K562 (cell line): ENCODE data around the gene TMEM107. TPM values are rescaled to one million over a fixed set of nuclear protein-coding genes. Genes with fewer than 3 reads are reported as not detected.
A peak's percentile ranks its signal among the peaks of the same experiment; 100 is the strongest.
"Not testable (repeated sequence)": the region's sequence is repeated elsewhere in the genome, so short reads cannot be mapped to it uniquely, and the experiment has no call there.

ENCODE experiments used
- ATAC-seq: fragments of 200-7000 bp; cut with Tn5 transposase; 3 replicates; pipeline ENCODE4 v1.9.1; 2020; ENCODE audit warnings: moderate library complexity
- BruUV-seq: library from RNA; stranded (reverse); fragments of 400-500 nt; replicated peaks from 2 replicates; lab custom pipeline; 2021; lab: Mats Ljungman, UMichigan
- CTCF ChIA-PET: fragments of 300-600 bp; formaldehyde crosslinking; extraction: SDS; loops from one replicate; lab custom pipeline; 2021; ENCODE audit warnings: low intra/inter-chr PET ratio; lab: Yijun Ruan, JAX
- POLR2A ChIA-PET: fragments of 300-600, 350-650 bp; sonication (Branson Sonifier 250); formaldehyde crosslinking; extraction: SDS; loops from one replicate; lab custom pipeline; 2021; ENCODE audit warnings: antibody characterized with exemption, inconsistent platforms; lab: Yijun Ruan, JAX
- DNase-seq, 4 experiments: peaks; one replicate each; pipeline versions ENCODE4 v3.0.0 to v3.0.0-alpha.2; 2011 to 2018; ENCODE audit warnings: low spot score in 3 of 4, mixed read lengths in 3 of 4; ENCODE audit errors: extremely low read depth in 1 of 4
- FAIRE-seq: peaks from 2 replicates; lab custom pipeline; 2011; peaks lifted over from hg19 to GRCh38; lab: Jason Lieb, UNC
- H2AFZ ChIP-seq: 2 replicates; pipeline ENCODE4 v1.6.0; 2011; ENCODE audit warnings: low read depth, low read length, control low read depth, inconsistent platforms
- H3K27ac ChIP-seq: fragments of 200-600 bp; 3 replicates; pipeline ENCODE4 v1.8.0; 2011; ENCODE audit warnings: low read depth, mild to moderate bottlenecking, control low read depth, inconsistent platforms, low read length, moderate library complexity, mixed read lengths; ENCODE audit errors: extremely low read depth
- H3K27me3 ChIP-seq, 2 experiments: fragments of 300-600 bp in 1 of 2; 2 replicates in 1 of 2; 3 replicates in 1 of 2; pipeline versions ENCODE4 v1.6.0 to v1.8.0; 2011; ENCODE audit warnings: inconsistent platforms in 2 of 2, low read length in 2 of 2, mild to moderate bottlenecking in 1 of 2, mixed read lengths in 1 of 2, moderate library complexity in 1 of 2; ENCODE audit not compliant: control insufficient read depth in 2 of 2, insufficient read depth in 2 of 2
- H3K36me3 ChIP-seq: fragments of 300-600 bp; 3 replicates; pipeline ENCODE4 v1.8.0; 2011; ENCODE audit warnings: mild to moderate bottlenecking, low read length, inconsistent platforms; ENCODE audit not compliant: control insufficient read depth, insufficient read depth
- H3K4me1 ChIP-seq, 2 experiments: fragments of 200-600 bp in 1 of 2; replicated peaks in 1 of 2; 2 replicates in 1 of 2; 3 replicates in 1 of 2; pipeline versions ENCODE4 v1.5.1 to v1.8.0; 2011; ENCODE audit warnings: inconsistent platforms in 2 of 2, low read length in 2 of 2, mild to moderate bottlenecking in 1 of 2, mixed read lengths in 1 of 2, moderate library complexity in 1 of 2; ENCODE audit not compliant: control insufficient read depth in 2 of 2, insufficient read depth in 2 of 2
- H3K4me2 ChIP-seq: 2 replicates; pipeline ENCODE4 v1.6.1; 2011; ENCODE audit warnings: low read length, control low read depth, inconsistent platforms, mixed read lengths; ENCODE audit not compliant: insufficient read depth
- H3K4me3 ChIP-seq: fragments of 200-600 bp; sonication (generic), shearing (Covaris generic); 2 replicates; pipeline ENCODE4 v1.5.1; 2016; ENCODE audit warnings: control low read depth, inconsistent platforms
- H3K79me2 ChIP-seq: fragments of 200-600 bp; 3 replicates; pipeline ENCODE4 v1.8.0; 2011; ENCODE audit warnings: low read length, inconsistent platforms; ENCODE audit not compliant: control insufficient read depth, insufficient read depth
- H3K9ac ChIP-seq, 2 experiments: 2 replicates each; pipeline versions ENCODE4 v1.6.0 to v1.6.1; 2011; ENCODE audit warnings: low read depth in 2 of 2, low read length in 2 of 2, control low read depth in 1 of 2, inconsistent platforms in 1 of 2, mild to moderate bottlenecking in 1 of 2, mixed read lengths in 1 of 2; ENCODE audit not compliant: insufficient read depth in 1 of 2
- H3K9me1 ChIP-seq: one replicate; pipeline ENCODE4 v1.6.0; 2011; ENCODE audit warnings: inconsistent platforms, mild to moderate bottlenecking, low read length, moderate library complexity; ENCODE audit not compliant: control insufficient read depth, insufficient read depth
- H3K9me3 ChIP-seq: replicated peaks from 2 replicates; pipeline ENCODE4 v1.5.1; 2011; ENCODE audit warnings: low read depth, low read length, inconsistent platforms; ENCODE audit not compliant: control insufficient read depth, insufficient read depth
- H4K20me1 ChIP-seq: replicated peaks from 2 replicates; pipeline ENCODE4 v1.6.1; 2011; ENCODE audit warnings: low read length, inconsistent platforms, mixed read lengths; ENCODE audit not compliant: control insufficient read depth, insufficient read depth
- CBFA2T3 ChIP-seq: fragments of 450-650 bp; IDR thresholded peaks from 2 replicates; pipeline ENCODE4 v1.6.1; 2017
- EGR1 ChIP-seq: fragments of 450-650 bp; conservative IDR thresholded peaks from 2 replicates; pipeline ENCODE4 v1.6.1; 2017; ENCODE audit warnings: mild to moderate bottlenecking
- KDM1A ChIP-seq, 2 experiments: fragments of 450-650 bp; IDR thresholded peaks; 2 replicates each; pipeline ENCODE4 v1.6.1; 2016; ENCODE audit warnings: mild to moderate bottlenecking in 2 of 2
- MLX ChIP-seq, 2 experiments: fragments of 450-650 bp in 1 of 2; sonication (generic) in 1 of 2; formaldehyde crosslinking; conservative IDR thresholded peaks; 2 replicates each; pipeline versions ENCODE4 v1.4.0 to v1.8.1; 2020 to 2022; ENCODE audit warnings: mild to moderate bottlenecking in 1 of 2, missing genetic modification reagents in 1 of 2
- TFE3 ChIP-seq: fragments of 450-650 bp; formaldehyde crosslinking; IDR thresholded peaks from 2 replicates; pipeline ENCODE4 v1.4.0; 2020; ENCODE audit warnings: mild to moderate bottlenecking, mixed read lengths
- ZKSCAN8 ChIP-seq: fragments of 200-800 bp; sonication (Bioruptor generic); IDR thresholded peaks from 2 replicates; pipeline ENCODE4 v1.6.1; 2016; ENCODE audit warnings: missing genetic modification characterization, missing compliant biosample characterization
- ZNF316 ChIP-seq: fragments of 450-650 bp; IDR thresholded peaks from 2 replicates; pipeline ENCODE4 v1.6.1; 2016
- WGBS: fragments of 100-300 bp; shearing (Covaris generic); methylation state at CpG from one replicate; pipeline ENCODE4 v1.1.6; 2016; ENCODE audit warnings: low coverage, mixed read lengths; ENCODE audit not compliant: insufficient coverage; ENCODE audit errors: missing lambda C conversion rate; 5-methylcytosine and 5-hydroxymethylcytosine counted together
- in situ Hi-C: fragments of 300-500 bp; cut with MboI; formaldehyde crosslinking; loops from 4 replicates; pipeline ENCODE4 v1.15.0; 2018; ENCODE audit warnings: inconsistent platforms, mixed read lengths
- intact Hi-C: fragments of 100-400 bp; cut with micrococcal nuclease; formaldehyde crosslinking; loops from 2 replicates; pipeline ENCODE4 v1.14.2; 2022
- polyA plus RNA-seq, 8 experiments: library from polyadenylated mRNA; depleted of rRNA in 4 of 8; stranded (reverse) in 5 of 8; unstranded in 3 of 8; fragments of >200 nt; fragmentation: Nextera tagmentation in 2 of 8; fragmentation: Illumina TruSeq in 1 of 8; extraction: Ambion mirVana in 2 of 8; extraction: Trizol in 1 of 8; gene quantifications; 2 replicates each; pipeline versions ENCODE4 v1.2.1 to v1.2.3, GENCODE V29; 2011 to 2014; ENCODE audit warnings: inconsistent platforms in 1 of 8, missing spikeins in 1 of 8
- total RNA-seq, 7 experiments: library from RNA; depleted of rRNA in 6 of 7; stranded (reverse); fragments of >200 nt in 6 of 7; fragmentation: Illumina TruSeq in 2 of 7; extraction: Trizol in 2 of 7; gene quantifications; 2 replicates each; pipeline versions ENCODE4 v1.2.1 to v1.2.3, GENCODE V29; 2011 to 2021; ENCODE audit warnings: low replicate concordance in 1 of 7

Gene TMEM107
- total and polyA plus RNA-seq, 9 of the 15 experiments (the other 6 are each of a cell fraction or from before 2014, with no cell fraction given) = 7.1 to 26.2 (median 16.9) TPM

- H3K9ac ChIP-seq, H2AFZ ChIP-seq, H3K27me3 ChIP-seq, H3K4me3 ChIP-seq, CTCF ChIA-PET, FAIRE-seq, H4K20me1 ChIP-seq, BruUV-seq, H3K9me1 ChIP-seq, ATAC-seq, H3K4me2 ChIP-seq, DNase-seq, intact Hi-C loops, in situ Hi-C loops, H3K36me3 ChIP-seq, H3K27ac ChIP-seq, H3K9me3 ChIP-seq: not testable (repeated sequence)
- POLR2A ChIA-PET = interaction anchor here (6.6 kb wide), 1 partner anchor 8 kb away, joined by 89 read pairs; no protein-coding TSS in a partner anchor
- 47% methylated on average over 13 of the region's 15 CpGs for WGBS
- Histone ChIP-seq H3K4me1 (peaks cover 18 to 22% of the 10 kb centered on the region in 2 experiments; a peak in 4 of 5 replicates), H3K79me2 (peaks cover 14% of the 10 kb centered on the region)
Measured at GRCh38 chr17:8214000-8214399, 37.8 kb upstream of the TMEM107 start.

- in situ Hi-C loops = no loop called here
- ATAC-seq = peak; percentile 67
- TF ChIP-seq TFE3 (no peak), CBFA2T3 (peak; percentile 27; the same call in 1 of the 2 replicates), EGR1 (peak; percentile 37; the same call in 1 of the 2 replicates), KDM1A (IDR thresholded peaks at IDR 0.05) (peak; percentile 35 to 56; a peak in 1 of 4 replicates), ZNF316 (peak; percentile 53), MLX (CRISPR knock-in tag; conservative IDR thresholded peaks at IDR 0.05) (no peak), ZKSCAN8 (CRISPR knock-in tag) (no peak)
Measured at GRCh38 chr17:8212312-8213180, 36.4 kb upstream of the TMEM107 start.

More at GRCh38 chr17:8212312-8213180, 36.4 kb upstream of the TMEM107 start:
- no peaks in the 10 kb centered on the region for H3K9me3 ChIP-seq
- H3K27ac ChIP-seq = no peak overlapping the region
- no peak overlapping the region for H3K4me2 ChIP-seq
- H3K36me3 ChIP-seq = peaks cover 11% of the 10 kb centered on the region
- FAIRE-seq (no peak), DNase-seq (peak in 2 of 4 experiments; percentile 18 to 74)
- no peak overlapping the region for H3K4me3 ChIP-seq
- H3K9ac ChIP-seq = no peak overlapping the region; a peak in 1 of 4 replicates
- whole genome bisulfite sequencing = 13% methylated on average over 12 of the region's 14 CpGs
- intact Hi-C loops = no loop called here
- H3K9me1 ChIP-seq = no peaks in the 10 kb centered on the region
- no peaks in the 10 kb centered on the region for H4K20me1 ChIP-seq
- H3K79me2 ChIP-seq = peaks cover 24% of the 10 kb centered on the region
- H3K27me3 ChIP-seq = no peaks in the 10 kb centered on the region
- no TSS peak for BruUV-seq
- CTCF ChIA-PET = no interaction called here
- 0 out of 2 replicates have a peak overlapping the region, but pooled peaks have one; percentile 23 for H2AFZ ChIP-seq
- H3K4me1 ChIP-seq = peaks cover 17 to 19% of the 10 kb centered on the region in 2 experiments; a peak in 4 of 5 replicates
- POLR2A ChIA-PET = interaction anchor here (0.8 to 6.6 kb wide), 7 partner anchors 9 to 163 kb away, joined by 3 to 89 read pairs (median 3); no protein-coding TSS in a partner anchor
